ENCODE results near the gene CRY1. TPM values are rescaled to one million over a fixed set of nuclear protein-coding genes. Genes with fewer than 3 reads are reported as not detected.

The CRY1 gene
- polyA plus RNA-seq, 1 of the 3 experiments (the other 2 are of a cell fraction) = 4.9 TPM

- no peak overlapping the region for H3K4me3 ChIP-seq (ENCODE audit: low read depth in 2 of 2, low read length in 1 of 2)
- peaks cover 65% of the 10 kb centered on the region for H3K79me2 ChIP-seq (ENCODE audit: insufficient read depth)
- no peak overlapping the region; a peak in 1 of 4 replicates for H3K27ac ChIP-seq (ENCODE audit: low read depth in 2 of 2, low read length in 1 of 2)
- no peaks in the 10 kb centered on the region for H3K9me3 ChIP-seq
- no peaks in the 10 kb centered on the region for H3K9me2 ChIP-seq
- peaks cover 6 to 7% of the 10 kb centered on the region in 2 experiments; a peak in 2 of 4 replicates for H3K4me1 ChIP-seq (ENCODE audit: control insufficient read depth in 1 of 2, insufficient read depth in 2 of 2, low read depth in 1 of 2, low read length in 1 of 2)
- no peak overlapping the region for H3K4me2 ChIP-seq
- WGBS (ENCODE audit: low lambda C conversion rate) = 98% methylated on average over 2 of the region's 2 CpGs
- H3F3A ChIP-seq (replicated peaks; ENCODE audit: insufficient read depth) = peaks cover 9% of the 10 kb centered on the region
- H2AFZ ChIP-seq (ENCODE audit: low read depth) = no peak overlapping the region
- peaks cover 64% of the 10 kb centered on the region for H4K20me1 ChIP-seq (ENCODE audit: insufficient read depth)
- POLR2A ChIA-PET = interaction anchor here (1.8 kb wide), 1 partner anchor 16 kb away, joined by 4 read pairs; the partner anchor contains the start of gene MTERF2
- no peak for DNase-seq
- no peak overlapping the region for H3K9ac ChIP-seq
- H3K27me3 ChIP-seq (ENCODE audit: insufficient read depth) = no peaks in the 10 kb centered on the region
- peaks cover 64 to 71% of the 10 kb centered on the region in 2 experiments for H3K36me3 ChIP-seq (replicated peaks in 1 of 2; ENCODE audit: control insufficient read depth in 1 of 2, insufficient read depth in 2 of 2, low read length in 1 of 2)
- no peak for TF ChIP-seq IRF3 (IDR thresholded peaks at IDR 0.05; ENCODE audit: low read depth, low read length)
- no peak for TF ChIP-seq EP300 (IDR thresholded peaks at IDR 0.05; ENCODE audit: borderline replicate concordance in 1 of 2, low read depth in 1 of 2, low read length in 1 of 2)
- TF ChIP-seq TAF1 (IDR thresholded peaks at IDR 0.05; ENCODE audit: borderline replicate concordance, low read depth, low read length) = no peak
- no peak for TF ChIP-seq SMC3 (IDR thresholded peaks at IDR 0.05; ENCODE audit: low read depth, low read length)
- TF ChIP-seq YY1 (IDR thresholded peaks at IDR 0.05; ENCODE audit: low read depth) = no peak
- TF ChIP-seq RFX5 (IDR thresholded peaks at IDR 0.05; ENCODE audit: low read length) = no peak
- no peak for TF ChIP-seq EZH2phosphoT487 (IDR thresholded peaks at IDR 0.05; ENCODE audit: borderline replicate concordance, low read depth)
- TF ChIP-seq REST (IDR thresholded peaks at IDR 0.05; ENCODE audit: low read depth, low read length) = no peak
- TF ChIP-seq RCOR1 (IDR thresholded peaks at IDR 0.05; ENCODE audit: low read length) = no peak
- no peak for TF ChIP-seq FOXJ3 (CRISPR knock-in tag; IDR thresholded peaks at IDR 0.05)
- no peak for TF ChIP-seq NFIC (IDR thresholded peaks at IDR 0.05; ENCODE audit: borderline replicate concordance)
- TF ChIP-seq SIN3A (IDR thresholded peaks at IDR 0.05; ENCODE audit: borderline replicate concordance, low read depth, low read length) = no peak
- no peak for TF ChIP-seq ZBTB33 (IDR thresholded peaks at IDR 0.05; ENCODE audit: borderline replicate concordance, low read depth)
- TF ChIP-seq POLR2AphosphoS5 (IDR thresholded peaks at IDR 0.05; ENCODE audit: low read depth, low read length) = no peak
- no peak for TF ChIP-seq USF1 (IDR thresholded peaks at IDR 0.05; ENCODE audit: borderline replicate concordance, low read depth)
- TF ChIP-seq CHD2 (IDR thresholded peaks at IDR 0.05; ENCODE audit: low read length, partially characterized antibody) = no peak
- no peak for TF ChIP-seq JUND (IDR thresholded peaks at IDR 0.05)
- no peak for TF ChIP-seq FOSL2 (IDR thresholded peaks at IDR 0.05; ENCODE audit: borderline replicate concordance, low read depth)
- TF ChIP-seq MEF2A (IDR thresholded peaks at IDR 0.05; ENCODE audit: borderline replicate concordance, low read depth) = no peak
- CTCF ChIA-PET = no interaction called here
These were observed 122.3 kb downstream of the CRY1 start for GRCh38 chr12:106971065-106971464.
